ENCODE measurements around the gene ZNF682.

DNA sequence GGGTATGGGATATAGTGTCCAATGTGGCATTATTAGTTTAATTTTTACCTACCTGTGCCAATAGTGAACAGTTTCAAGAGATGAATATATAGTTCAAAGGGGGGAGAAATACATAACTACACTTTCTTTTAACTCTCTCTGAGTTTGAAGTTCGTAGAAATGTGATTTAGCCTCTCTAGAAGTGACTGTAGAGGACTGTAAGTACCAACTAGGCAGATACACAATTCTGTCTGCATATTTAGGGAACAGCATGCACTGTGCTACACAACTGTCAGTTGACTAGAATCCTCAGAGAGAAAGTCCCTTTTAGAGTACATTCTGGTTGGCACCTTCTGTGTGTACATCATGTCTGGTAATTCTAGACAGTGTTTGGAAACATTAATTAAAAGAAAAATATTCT is 21.0 kb upstream of the ZNF682 start:
- TF ChIP-seq BHLHE40 (IDR thresholded peaks at IDR 0.05; ENCODE audit: borderline replicate concordance) = no peak
- TF ChIP-seq SUZ12 (IDR thresholded peaks at IDR 0.05) = no peak
- TF ChIP-seq FOXK2 (IDR thresholded peaks at IDR 0.05) = no peak
- TF ChIP-seq HDGF (IDR thresholded peaks at IDR 0.05; ENCODE audit: borderline replicate concordance) = no peak
- no peak for TF ChIP-seq ZNF384 (IDR thresholded peaks at IDR 0.05)
- TF ChIP-seq, protein P1, sequence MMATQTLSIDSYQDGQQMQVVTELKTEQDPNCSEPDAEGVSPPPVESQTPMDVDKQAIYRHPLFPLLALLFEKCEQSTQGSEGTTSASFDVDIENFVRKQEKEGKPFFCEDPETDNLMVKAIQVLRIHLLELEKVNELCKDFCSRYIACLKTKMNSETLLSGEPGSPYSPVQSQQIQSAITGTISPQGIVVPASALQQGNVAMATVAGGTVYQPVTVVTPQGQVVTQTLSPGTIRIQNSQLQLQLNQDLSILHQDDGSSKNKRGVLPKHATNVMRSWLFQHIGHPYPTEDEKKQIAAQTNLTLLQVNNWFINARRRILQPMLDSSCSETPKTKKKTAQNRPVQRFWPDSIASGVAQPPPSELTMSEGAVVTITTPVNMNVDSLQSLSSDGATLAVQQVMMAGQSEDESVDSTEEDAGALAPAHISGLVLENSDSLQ (IDR thresholded peaks at IDR 0.05) = no peak

Measured in HEK293T (cell line).